H1 (cell line): ENCODE data around the gene TGFBR2. TPM values are rescaled to one million over a fixed set of nuclear protein-coding genes. Genes with fewer than 3 reads are reported as not detected.

Experiments used
- CTCF ChIA-PET: fragments of 300-600 bp; sonication (Branson Sonifier 250); formaldehyde crosslinking; loops from one replicate; lab custom pipeline; 2021; ENCODE audit not compliant: partially characterized antibody; lab: Charles Lee
- POLR2A ChIA-PET: fragments of 300-600 bp; sonication (Branson Sonifier 250); formaldehyde crosslinking; loops from one replicate; lab custom pipeline; 2021; ENCODE audit warnings: inconsistent platforms; ENCODE audit not compliant: partially characterized antibody; lab: Charles Lee
- DNase-seq, 2 experiments: peaks; one replicate each; pipeline versions ENCODE4 v3.0.0 to v3.0.0-alpha.2; 2010 to 2022; ENCODE audit warnings: low spot score in 2 of 2, low read depth in 1 of 2, mixed read lengths in 1 of 2
- FAIRE-seq: peaks from 2 replicates; lab custom pipeline; 2011; peaks lifted over from hg19 to GRCh38; lab: Jason Lieb, UNC
- H2AFZ ChIP-seq: 2 replicates; pipeline ENCODE4 v1.8.1; 2012; ENCODE audit warnings: low read length, inconsistent platforms
- H2AK5ac ChIP-seq: 2 replicates; pipeline ENCODE4 v1.6.1; 2013; ENCODE audit warnings: low read depth, low read length
- H2BK120ac ChIP-seq: replicated peaks from 2 replicates; pipeline ENCODE3; 2013; ENCODE audit warnings: low read depth, low read length, inconsistent platforms
- H2BK12ac ChIP-seq: 2 replicates; pipeline ENCODE4 v1.6.1; 2013; ENCODE audit warnings: low read depth, low read length
- H2BK15ac ChIP-seq: 2 replicates; pipeline ENCODE4 v1.6.1; 2013; ENCODE audit warnings: low read length
- H2BK20ac ChIP-seq: 2 replicates; pipeline ENCODE4 v1.6.1; 2013; ENCODE audit warnings: low read length
- H2BK5ac ChIP-seq: 2 replicates; pipeline ENCODE4 v1.6.1; 2013; ENCODE audit warnings: low read depth, low read length
- H3K14ac ChIP-seq: 2 replicates; pipeline ENCODE4 v1.6.1; 2013; ENCODE audit warnings: inconsistent platforms; ENCODE audit not compliant: insufficient read length
- H3K18ac ChIP-seq: 2 replicates; pipeline ENCODE4 v1.6.1; 2013; ENCODE audit warnings: low read length; ENCODE audit errors: extremely low read depth
- H3K23ac ChIP-seq: 2 replicates; pipeline ENCODE4 v1.6.1; 2013; ENCODE audit warnings: inconsistent platforms; ENCODE audit not compliant: insufficient read length
- H3K23me2 ChIP-seq: 2 replicates; pipeline ENCODE4 v1.6.1; 2013; ENCODE audit warnings: low read depth, low read length
- H3K27ac ChIP-seq: 2 replicates; pipeline ENCODE4 v1.6.1; 2011; ENCODE audit warnings: low read depth, low read length, inconsistent platforms
- H3K27me3 ChIP-seq, 4 experiments: replicated peaks in 1 of 4; 1 replicate in 1 of 4; 2 replicates in 3 of 4; pipeline versions ENCODE4 v1.6.1 to v1.8.1; 2011 to 2013; ENCODE audit warnings: low read length in 3 of 4, mild to moderate bottlenecking in 3 of 4, inconsistent platforms in 2 of 4, mixed read lengths in 2 of 4, moderate library complexity in 1 of 4; ENCODE audit not compliant: control insufficient read depth in 3 of 4, insufficient read depth in 3 of 4; ENCODE audit errors: extremely low read depth in 1 of 4
- H3K36me3 ChIP-seq, 4 experiments: 2 replicates each; pipeline versions ENCODE4 v1.6.1 to v1.8.1; 2011 to 2013; ENCODE audit warnings: mild to moderate bottlenecking in 4 of 4, low read length in 3 of 4, moderate library complexity in 2 of 4, control low read depth in 1 of 4, inconsistent platforms in 1 of 4; ENCODE audit not compliant: insufficient read depth in 4 of 4, control insufficient read depth in 2 of 4
- H3K4ac ChIP-seq: replicated peaks from 2 replicates; pipeline ENCODE3; 2013; ENCODE audit warnings: low read length, low read depth, mixed read lengths, inconsistent platforms; ENCODE audit not compliant: insufficient read length
- H3K4me1 ChIP-seq, 4 experiments: replicated peaks in 1 of 4; 1 replicate in 1 of 4; 2 replicates in 3 of 4; pipeline versions ENCODE4 v1.6.1 to v1.8.1; 2011 to 2013; ENCODE audit warnings: low read length in 3 of 4, inconsistent platforms in 2 of 4, mixed read lengths in 1 of 4; ENCODE audit not compliant: insufficient read depth in 4 of 4, control insufficient read depth in 3 of 4
- H3K4me2 ChIP-seq, 2 experiments: 2 replicates each; pipeline versions ENCODE4 v1.6.1 to v1.8.1; 2011 to 2013; ENCODE audit warnings: low read depth in 2 of 2, low read length in 2 of 2, control low read depth in 1 of 2, inconsistent platforms in 1 of 2, mild to moderate bottlenecking in 1 of 2; ENCODE audit not compliant: insufficient read depth in 1 of 2
- H3K4me3 ChIP-seq, 4 experiments: fragments of 200-600, 300-600 bp in 1 of 4; sonication (generic), shearing (Covaris generic), sonication (Bioruptor Twin) in 1 of 4; 2 replicates each; pipeline versions ENCODE4 v1.5.1 to v1.8.1; 2011 to 2016; ENCODE audit warnings: low read length in 4 of 4, low read depth in 3 of 4, control low read depth in 2 of 4, inconsistent platforms in 2 of 4, mild to moderate bottlenecking in 2 of 4, mixed read lengths in 1 of 4, moderate library complexity in 1 of 4; ENCODE audit not compliant: insufficient read depth in 2 of 4; ENCODE audit errors: extremely low read depth in 1 of 4
- H3K56ac ChIP-seq: replicated peaks from 2 replicates; pipeline ENCODE3; 2013; ENCODE audit warnings: low read depth, mild to moderate bottlenecking, mixed read lengths, low read length, inconsistent platforms; ENCODE audit not compliant: insufficient read length
- H3K79me1 ChIP-seq: 2 replicates; pipeline ENCODE4 v1.6.1; 2013; ENCODE audit warnings: low read depth, low read length, control low read depth
- H3K79me2 ChIP-seq, 2 experiments: 2 replicates each; pipeline versions ENCODE4 v1.6.1 to v1.8.1; 2012 to 2013; ENCODE audit warnings: low read length in 2 of 2, mild to moderate bottlenecking in 2 of 2, inconsistent platforms in 1 of 2; ENCODE audit not compliant: insufficient read depth in 2 of 2, control insufficient read depth in 1 of 2
- H3K9ac ChIP-seq, 4 experiments: replicated peaks in 1 of 4; 1 replicate in 1 of 4; 2 replicates in 3 of 4; pipeline versions ENCODE4 v1.6.1 to v1.8.1; 2011 to 2013; ENCODE audit warnings: low read depth in 3 of 4, low read length in 3 of 4, control low read depth in 2 of 4, mild to moderate bottlenecking in 2 of 4, moderate library complexity in 2 of 4, inconsistent platforms in 1 of 4; ENCODE audit errors: extremely low read depth in 1 of 4
- H3K9me3 ChIP-seq, 2 experiments: 2 replicates each; pipeline versions ENCODE4 v1.6.1 to v1.8.1; 2012 to 2013; ENCODE audit warnings: mild to moderate bottlenecking in 2 of 2, moderate library complexity in 2 of 2, control low read depth in 1 of 2, inconsistent platforms in 1 of 2, low read depth in 1 of 2, low read length in 1 of 2, mixed read lengths in 1 of 2; ENCODE audit not compliant: insufficient read depth in 2 of 2
- H4K20me1 ChIP-seq, 2 experiments: replicated peaks in 1 of 2; 2 replicates each; pipeline versions ENCODE3 to v1.8.1; 2011 to 2013; ENCODE audit warnings: inconsistent platforms in 2 of 2, low read length in 2 of 2, mild to moderate bottlenecking in 1 of 2; ENCODE audit not compliant: insufficient read depth in 2 of 2, control insufficient read depth in 1 of 2
- H4K5ac ChIP-seq: 2 replicates; pipeline ENCODE4 v1.6.1; 2013; ENCODE audit warnings: low read length, low read depth, mixed read lengths, inconsistent platforms; ENCODE audit not compliant: insufficient read length
- H4K8ac ChIP-seq: 2 replicates; pipeline ENCODE4 v1.8.0; 2013; ENCODE audit warnings: mild to moderate bottlenecking, moderate library complexity, low read length, inconsistent platforms; ENCODE audit not compliant: insufficient read depth; ENCODE audit errors: extremely low read depth
- H4K91ac ChIP-seq: replicated peaks from 2 replicates; pipeline ENCODE3; 2013; ENCODE audit warnings: low read length, mixed read lengths, inconsistent platforms; ENCODE audit not compliant: insufficient read length
- CEBPB ChIP-seq: IDR thresholded peaks from 2 replicates; pipeline ENCODE4 v1.6.1; 2012; ENCODE audit warnings: low read depth, low read length
- CHD2 ChIP-seq: IDR thresholded peaks from 2 replicates; pipeline ENCODE4 v1.6.1; 2012; ENCODE audit warnings: low read length, improper control_type of control experiment
- HDAC2 ChIP-seq, 2 experiments: fragments of 300-600 bp in 1 of 2; sonication (generic) in 1 of 2; IDR thresholded peaks; 2 replicates each; pipeline ENCODE4 v1.6.1; 2011 to 2012; ENCODE audit warnings: low read depth in 2 of 2, low read length in 2 of 2, mild to moderate bottlenecking in 2 of 2, moderate library complexity in 2 of 2, borderline replicate concordance in 1 of 2, inconsistent platforms in 1 of 2
- KDM1A ChIP-seq: fragments of 200-600, 300-600 bp; sonication (generic); IDR thresholded peaks from 2 replicates; pipeline ENCODE4 v1.7.1; 2016; ENCODE audit warnings: mild to moderate bottlenecking, low read length, borderline replicate concordance
- RFX5 ChIP-seq: IDR thresholded peaks from 2 replicates; pipeline ENCODE4 v1.6.1; 2011; ENCODE audit warnings: low read depth, low read length, improper control_type of control experiment, borderline replicate concordance
- RNF2 ChIP-seq: fragments of 200-900, 300-1000 bp; sonication (generic); IDR thresholded peaks from 2 replicates; pipeline ENCODE4 v1.7.1; 2016; ENCODE audit warnings: borderline replicate concordance, low read depth, mild to moderate bottlenecking, antibody characterized with exemption, low read length; ENCODE audit not compliant: poor library complexity, severe bottlenecking; ENCODE audit errors: missing control alignments
- RXRA ChIP-seq: IDR thresholded peaks from 2 replicates; pipeline ENCODE4 v1.6.1; 2011; ENCODE audit warnings: low read depth, mild to moderate bottlenecking, low read length, moderate library complexity; ENCODE audit not compliant: insufficient read depth
- TEAD4 ChIP-seq: IDR thresholded peaks from 2 replicates; pipeline ENCODE4 v1.6.1; 2012; ENCODE audit warnings: low read depth, low read length, inconsistent platforms, mixed read lengths
- WGBS, 2 experiments: shearing (Covaris generic) in 1 of 2; methylation state at CpG; one replicate each; pipeline versions ENCODE4 v1.1.6 to v1.1.7; 2013 to 2015; ENCODE audit warnings: low lambda C conversion rate in 2 of 2, mixed read lengths in 2 of 2, inconsistent platforms in 1 of 2, low coverage in 1 of 2, missing lambda C conversion rate in 1 of 2; ENCODE audit not compliant: insufficient replicate concordance in 2 of 2, insufficient coverage in 1 of 2, insufficient read length in 1 of 2; ENCODE audit errors: extremely low coverage in 1 of 2, missing lambda C conversion rate in 1 of 2; 5-methylcytosine and 5-hydroxymethylcytosine counted together
- polyA plus RNA-seq, 7 experiments: library from polyadenylated mRNA; depleted of rRNA in 3 of 7; stranded (reverse) in 5 of 7; unstranded in 2 of 7; fragments of >200 nt in 5 of 7; fragments of 200-250 nt in 2 of 7; gene quantifications; 1 replicate in 5 of 7; 2 replicates in 1 of 7; 4 replicates in 1 of 7; pipeline versions ENCODE4 v1.2.1 to v1.2.3, GENCODE V29; 2011 to 2013; ENCODE audit warnings: missing spikeins in 2 of 7, mixed read lengths in 2 of 7
- total RNA-seq: library from RNA; stranded (reverse); fragmentation: NEBNext Ultra II Directional; extraction: Animal tissue kit (Norgen Biotek cat#: 25700); gene quantifications from 2 replicates; pipeline ENCODE4 v1.2.1, GENCODE V29; 2021
- TF ChIP-seq, protein P1 (sequence below): IDR thresholded peaks from 2 replicates; pipeline ENCODE4 v1.6.1; 2012; ENCODE audit warnings: low read length, inconsistent platforms

The TGFBR2 gene
- total and polyA plus RNA-seq, 2 of the 8 experiments (the other 6 are each of a cell fraction or from before 2014, with no cell fraction given): 4.2 to 7.4 TPM

DNA sequence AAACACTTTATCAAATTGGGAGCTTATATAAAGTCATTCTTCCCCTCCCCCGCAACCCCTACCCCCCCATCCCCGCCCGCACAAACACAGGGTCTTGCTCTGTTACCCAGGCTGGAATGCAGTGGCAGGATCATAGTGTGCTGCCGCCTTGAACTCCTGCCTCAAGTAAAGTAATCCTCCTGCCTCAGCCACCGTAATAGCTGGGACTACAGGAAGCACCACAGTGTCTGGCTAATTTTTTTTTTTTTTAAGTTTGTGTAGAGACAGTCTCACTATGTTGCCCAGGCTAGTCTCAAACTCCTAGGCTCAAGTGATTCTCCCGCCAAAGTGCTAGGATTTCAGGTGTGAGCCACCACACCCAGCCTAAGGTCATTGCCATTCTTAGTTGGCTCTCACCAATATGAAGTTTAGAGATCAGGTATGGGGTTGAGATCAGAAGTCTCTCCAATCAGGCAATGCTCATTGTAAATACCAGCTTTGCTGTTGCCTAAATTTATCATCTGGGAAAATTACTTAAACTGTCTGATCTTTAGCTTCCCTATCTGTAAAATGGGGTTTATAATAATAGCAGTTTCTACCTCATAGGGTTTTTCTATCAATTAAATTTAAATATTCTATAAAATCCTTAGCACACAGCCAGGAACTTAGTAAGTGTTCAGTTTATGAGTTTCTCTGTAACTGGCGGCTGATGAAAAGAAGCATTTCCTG, 60.3 kb downstream of the TGFBR2 start:
- no peak overlapping the region for H3K14ac ChIP-seq
- H4K5ac ChIP-seq: no peak overlapping the region
- H3K36me3 ChIP-seq: peaks cover 0 to 2% (median 1%) of the 10 kb centered on the region in 4 experiments; a peak in 5 of 8 replicates
- CTCF ChIA-PET: interaction anchor here (0.6 to 1.2 kb wide), 5 partner anchors 8 to 446 kb away, joined by 3 to 4 read pairs (median 3); no protein-coding TSS in a partner anchor
- H3K27me3 ChIP-seq: no peaks in the 10 kb centered on the region
- H3K4me2 ChIP-seq: no peak overlapping the region
- H3K4me3 ChIP-seq: no peak overlapping the region
- H3K23ac ChIP-seq: no peak overlapping the region
- no peak overlapping the region for H4K91ac ChIP-seq
- no peak overlapping the region for H2BK15ac ChIP-seq
- H3K56ac ChIP-seq: no peak overlapping the region
- H3K23me2 ChIP-seq: no peaks in the 10 kb centered on the region
- peak overlapping the region; percentile 73; the same call in 1 of the 2 replicates for H2BK20ac ChIP-seq
- no peak overlapping the region for H4K8ac ChIP-seq
- H2AFZ ChIP-seq: no peak overlapping the region
- FAIRE-seq (no peak), DNase-seq (no peak)
- no peak overlapping the region for H2BK120ac ChIP-seq
- no peaks in the 10 kb centered on the region for H3K9me3 ChIP-seq
- no peak overlapping the region for H3K27ac ChIP-seq
- no peak overlapping the region for H3K4ac ChIP-seq
- no peak overlapping the region for H3K18ac ChIP-seq
- POLR2A ChIA-PET: interaction anchor here (0.8 kb wide), 1 partner anchor 8 kb away, joined by 3 read pairs; no protein-coding TSS in a partner anchor
- H3K79me2 ChIP-seq: no peaks in the 10 kb centered on the region
- peak overlapping the region in 1 of 4 experiments; percentile 34; a peak in 1 of 7 replicates for H3K9ac ChIP-seq
- H3K79me1 ChIP-seq: no peaks in the 10 kb centered on the region
- H2BK12ac ChIP-seq: no peak overlapping the region
- peaks cover 0 to 2% of the 10 kb centered on the region in 2 experiments for H4K20me1 ChIP-seq
- WGBS, 2 experiments: 45% methylated on average over 7 of the region's 7 CpGs; no CpG with 5 or more reads in 1 of the 2 experiments
- H2AK5ac ChIP-seq: no peak overlapping the region
- peak overlapping the region; percentile 44; the same call in 1 of the 2 replicates for H2BK5ac ChIP-seq
- H3K4me1 ChIP-seq: peaks cover 0 to 10% (median 7%) of the 10 kb centered on the region in 4 experiments; a peak in 4 of 7 replicates
- no peak for TF ChIP-seq CHD2
- peak; percentile 70 for TF ChIP-seq KDM1A
- TF ChIP-seq CEBPB: no peak
- peak; percentile 50; the same call in 1 of the 2 replicates for TF ChIP-seq TEAD4
- peak in 1 of 2 experiments; percentile 84; a peak in 1 of 4 replicates for TF ChIP-seq HDAC2 (IDR thresholded peaks at IDR 0.05; ENCODE audit: borderline replicate concordance in 1 of 2, low read depth in 2 of 2, low read length in 2 of 2)
- TF ChIP-seq RNF2: no peak
- TF ChIP-seq RXRA: no peak
- TF ChIP-seq, protein P1, sequence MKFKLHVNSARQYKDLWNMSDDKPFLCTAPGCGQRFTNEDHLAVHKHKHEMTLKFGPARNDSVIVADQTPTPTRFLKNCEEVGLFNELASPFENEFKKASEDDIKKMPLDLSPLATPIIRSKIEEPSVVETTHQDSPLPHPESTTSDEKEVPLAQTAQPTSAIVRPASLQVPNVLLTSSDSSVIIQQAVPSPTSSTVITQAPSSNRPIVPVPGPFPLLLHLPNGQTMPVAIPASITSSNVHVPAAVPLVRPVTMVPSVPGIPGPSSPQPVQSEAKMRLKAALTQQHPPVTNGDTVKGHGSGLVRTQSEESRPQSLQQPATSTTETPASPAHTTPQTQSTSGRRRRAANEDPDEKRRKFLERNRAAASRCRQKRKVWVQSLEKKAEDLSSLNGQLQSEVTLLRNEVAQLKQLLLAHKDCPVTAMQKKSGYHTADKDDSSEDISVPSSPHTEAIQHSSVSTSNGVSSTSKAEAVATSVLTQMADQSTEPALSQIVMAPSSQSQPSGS: no peak
- no peak for TF ChIP-seq RFX5
